ENCODE data around the gene ADGB. TPM values are rescaled to one million over a fixed set of nuclear protein-coding genes. Genes with fewer than 3 reads are reported as not detected.

ADGB gene
- total RNA-seq, 1 donor from 2014 or later, result not detected

GRCh38 chr6:146574211-146574610 lies 24.6 kb upstream of the ADGB start:
- no peaks in the 10 kb centered on the region for H3K4me1 Mint-ChIP-seq (ENCODE audit: low read depth)
- H3K9me3 Mint-ChIP-seq (ENCODE audit: low read depth), result peaks cover 3% of the 10 kb centered on the region
- H3K36me3 Mint-ChIP-seq (ENCODE audit: insufficient read depth), result no peaks in the 10 kb centered on the region
- no peak overlapping the region for H3K4me3 Mint-ChIP-seq (ENCODE audit: low read depth)
- no peaks in the 10 kb centered on the region for H3K27me3 Mint-ChIP-seq
- DNase-seq (ENCODE audit: low spot score, unreplicated experiment), result no peak
- TF ChIP-seq, protein P1, sequence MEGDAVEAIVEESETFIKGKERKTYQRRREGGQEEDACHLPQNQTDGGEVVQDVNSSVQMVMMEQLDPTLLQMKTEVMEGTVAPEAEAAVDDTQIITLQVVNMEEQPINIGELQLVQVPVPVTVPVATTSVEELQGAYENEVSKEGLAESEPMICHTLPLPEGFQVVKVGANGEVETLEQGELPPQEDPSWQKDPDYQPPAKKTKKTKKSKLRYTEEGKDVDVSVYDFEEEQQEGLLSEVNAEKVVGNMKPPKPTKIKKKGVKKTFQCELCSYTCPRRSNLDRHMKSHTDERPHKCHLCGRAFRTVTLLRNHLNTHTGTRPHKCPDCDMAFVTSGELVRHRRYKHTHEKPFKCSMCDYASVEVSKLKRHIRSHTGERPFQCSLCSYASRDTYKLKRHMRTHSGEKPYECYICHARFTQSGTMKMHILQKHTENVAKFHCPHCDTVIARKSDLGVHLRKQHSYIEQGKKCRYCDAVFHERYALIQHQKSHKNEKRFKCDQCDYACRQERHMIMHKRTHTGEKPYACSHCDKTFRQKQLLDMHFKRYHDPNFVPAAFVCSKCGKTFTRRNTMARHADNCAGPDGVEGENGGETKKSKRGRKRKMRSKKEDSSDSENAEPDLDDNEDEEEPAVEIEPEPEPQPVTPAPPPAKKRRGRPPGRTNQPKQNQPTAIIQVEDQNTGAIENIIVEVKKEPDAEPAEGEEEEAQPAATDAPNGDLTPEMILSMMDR (IDR thresholded peaks at IDR 0.05; ENCODE audit: unreplicated experiment), result no peak
- H3K27ac Mint-ChIP-seq, result no peak overlapping the region

DNA sequence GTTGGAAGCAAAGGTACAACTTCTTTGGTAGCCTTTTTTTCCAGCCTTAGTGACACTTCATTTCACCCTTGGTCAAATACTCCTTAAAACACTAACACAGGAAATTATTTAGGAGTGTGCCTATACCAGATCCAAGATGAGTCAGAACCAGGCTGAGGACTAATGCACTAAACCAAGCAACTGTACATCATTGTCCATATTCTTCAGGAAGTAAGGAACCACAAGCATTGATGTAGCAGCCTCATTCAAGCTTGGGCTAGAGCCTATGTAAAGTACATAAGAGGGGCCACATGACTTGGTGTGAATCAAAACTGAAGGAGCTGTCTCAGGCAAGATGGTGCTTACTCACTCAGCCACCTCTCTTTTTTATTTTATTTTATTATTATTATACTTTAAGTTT lies 20.7 kb upstream of the ADGB start:
- Mint-ChIP-seq H3K4me3 (ENCODE audit: low read depth) (no peak overlapping the region), H3K9me3 (ENCODE audit: low read depth) (no peaks in the 10 kb centered on the region), H3K4me1 (ENCODE audit: low read depth) (no peaks in the 10 kb centered on the region), H3K36me3 (ENCODE audit: insufficient read depth) (no peaks in the 10 kb centered on the region), H3K27ac (no peak overlapping the region), H3K27me3 (no peaks in the 10 kb centered on the region)
- DNase-seq (ENCODE audit: low spot score, unreplicated experiment), result no peak
- TF ChIP-seq, protein P1 (IDR thresholded peaks at IDR 0.05; ENCODE audit: unreplicated experiment), result no peak

DNA sequence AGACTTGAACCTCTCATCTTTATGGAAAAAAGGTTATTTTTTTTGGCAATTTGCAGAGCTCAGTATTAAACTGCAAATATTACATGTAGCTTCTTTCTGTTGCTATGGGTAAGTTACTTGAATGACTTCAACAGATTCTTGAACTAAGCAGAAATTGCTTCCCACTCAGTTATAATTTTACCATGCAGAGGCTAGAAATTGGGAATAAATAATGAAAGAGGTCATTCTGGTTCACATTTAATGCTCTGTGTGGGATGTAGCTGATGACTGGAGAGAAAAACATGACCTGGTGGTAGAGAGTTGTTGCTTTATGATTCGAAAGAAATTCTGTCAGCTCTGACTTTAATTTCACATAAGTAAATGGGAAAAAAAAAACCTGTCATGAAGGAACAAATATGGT lies 16.8 kb upstream of the ADGB start:
- H3K4me1 Mint-ChIP-seq (ENCODE audit: low read depth), result peaks cover 1% of the 10 kb centered on the region
- TF ChIP-seq, protein P1 (IDR thresholded peaks at IDR 0.05; ENCODE audit: unreplicated experiment), result no peak
- H3K4me3 Mint-ChIP-seq (ENCODE audit: low read depth), result no peak overlapping the region
- no peaks in the 10 kb centered on the region for H3K36me3 Mint-ChIP-seq (ENCODE audit: insufficient read depth)
- DNase-seq (ENCODE audit: low spot score, unreplicated experiment), result no peak
- no peak overlapping the region for H3K27ac Mint-ChIP-seq
- H3K27me3 Mint-ChIP-seq, result no peaks in the 10 kb centered on the region
- H3K9me3 Mint-ChIP-seq (ENCODE audit: low read depth), result no peaks in the 10 kb centered on the region

DNA sequence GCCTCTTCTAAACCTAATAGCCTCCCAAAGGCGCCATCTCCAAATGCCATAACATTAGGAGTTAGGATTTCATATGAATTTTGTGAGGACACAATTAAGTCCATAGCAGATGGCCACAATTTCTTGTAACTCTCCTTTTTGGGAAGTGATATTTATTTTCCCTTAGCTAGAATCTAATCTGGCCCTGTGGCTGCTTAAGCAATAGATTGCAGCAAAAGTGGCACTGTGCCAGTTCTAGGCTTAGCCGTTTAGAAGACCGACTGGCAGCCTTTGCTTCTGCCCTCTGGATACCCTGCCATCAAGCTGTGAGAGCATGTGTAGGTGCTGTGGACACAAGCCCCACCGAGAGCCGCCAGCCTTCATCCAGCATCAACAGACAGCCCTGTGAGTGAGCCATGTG lies 15.9 kb upstream of the ADGB start:
- H3K9me3 Mint-ChIP-seq (ENCODE audit: low read depth), result no peaks in the 10 kb centered on the region
- TF ChIP-seq, protein P1 (IDR thresholded peaks at IDR 0.05; ENCODE audit: unreplicated experiment), result no peak
- H3K27me3 Mint-ChIP-seq, result no peaks in the 10 kb centered on the region
- no peak for DNase-seq (ENCODE audit: low spot score, unreplicated experiment)
- H3K4me3 Mint-ChIP-seq (ENCODE audit: low read depth), result no peak overlapping the region
- H3K4me1 Mint-ChIP-seq (ENCODE audit: low read depth), result peaks cover 1% of the 10 kb centered on the region
- no peak overlapping the region for H3K27ac Mint-ChIP-seq
- H3K36me3 Mint-ChIP-seq (ENCODE audit: insufficient read depth), result no peaks in the 10 kb centered on the region

DNA sequence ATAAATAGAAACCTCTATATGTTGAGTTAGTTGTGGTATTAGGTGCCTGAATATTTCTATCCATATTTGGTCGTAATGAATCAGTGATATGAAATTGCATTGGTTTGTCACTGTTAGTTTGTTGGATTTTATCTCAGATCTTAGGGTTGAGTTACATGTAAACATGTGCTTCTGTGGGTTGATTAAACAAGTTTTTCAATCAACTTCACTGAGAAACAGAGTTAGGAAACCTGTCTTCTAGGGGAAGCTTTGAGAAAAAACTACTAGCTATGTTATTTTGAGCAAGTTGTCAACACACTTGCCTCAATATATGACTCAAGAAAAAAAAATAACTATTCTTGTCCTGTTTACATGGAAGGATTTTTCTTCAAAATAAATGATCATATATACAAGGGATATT lies 14.8 kb upstream of the ADGB start:
- Mint-ChIP-seq H3K27me3 (no peaks in the 10 kb centered on the region), H3K27ac (no peak overlapping the region), H3K4me3 (ENCODE audit: low read depth) (no peak overlapping the region), H3K9me3 (ENCODE audit: low read depth) (no peaks in the 10 kb centered on the region), H3K36me3 (ENCODE audit: insufficient read depth) (no peaks in the 10 kb centered on the region), H3K4me1 (ENCODE audit: low read depth) (peaks cover 1% of the 10 kb centered on the region)
- TF ChIP-seq, protein P1 (IDR thresholded peaks at IDR 0.05; ENCODE audit: unreplicated experiment), result no peak
- no peak for DNase-seq (ENCODE audit: low spot score, unreplicated experiment)

All from progenitor cell of endocrine pancreas (in vitro differentiated cells).